A549 (cell line): ENCODE results near the gene MFAP4. TPM values are rescaled to one million over a fixed set of nuclear protein-coding genes. Genes with fewer than 3 reads are reported as not detected.

Source experiments
- ATAC-seq, 2 experiments: fragments of 200-7000 bp in 1 of 2; fragments of >200 bp in 1 of 2; cut with Nextera tagmentation in 1 of 2; cut with Tn5 transposase in 1 of 2; 3 replicates each; pipeline versions ENCODE4 v1.8.0 to v1.9.1; 2018 to 2020; ENCODE audit warnings: mild to moderate bottlenecking in 1 of 2, moderate library complexity in 1 of 2
- CTCF ChIA-PET: fragments of 300-600 bp; sonication (Branson Sonifier 250); formaldehyde crosslinking; extraction: SDS; loops from one replicate; lab custom pipeline; 2021; ENCODE audit warnings: antibody characterized with exemption, inconsistent platforms; lab: Yijun Ruan, JAX
- POLR2A ChIA-PET: fragments of 350-600 bp; formaldehyde crosslinking; extraction: SDS; loops from one replicate; lab custom pipeline; 2021; ENCODE audit warnings: antibody characterized with exemption, inconsistent platforms; lab: Yijun Ruan, JAX
- DNase-seq, 2 experiments: peaks; one replicate each; pipeline versions ENCODE4 v3.0.0 to v3.0.0-alpha.2; 2011 to 2016; ENCODE audit warnings: low read depth in 1 of 2, low spot score in 1 of 2
- FAIRE-seq: peaks from 2 replicates; lab custom pipeline; 2011; peaks lifted over from hg19 to GRCh38; lab: Jason Lieb, UNC
- H3K27ac ChIP-seq, 2 experiments: fragments of >200 bp; sonication (Bioruptor Twin); formaldehyde crosslinking; 3 replicates each; pipeline ENCODE4 v1.5.1; 2016 to 2017
- H3K4me1 ChIP-seq: fragments of >200 bp; sonication (Bioruptor Twin); formaldehyde crosslinking; 3 replicates; pipeline ENCODE4 v1.6.1; 2016
- H3K4me2 ChIP-seq: fragments of >200 bp; sonication (Bioruptor Twin); formaldehyde crosslinking; 3 replicates; pipeline ENCODE4 v1.6.1; 2016
- H3K4me3 ChIP-seq: fragments of >200 bp; sonication (Bioruptor Twin); formaldehyde crosslinking; 3 replicates; pipeline ENCODE4 v1.5.1; 2016
- H3K9me3 ChIP-seq: fragments of >200 bp; sonication (Bioruptor Twin); formaldehyde crosslinking; 3 replicates; pipeline ENCODE4 v1.6.1; 2016
- BHLHE40 ChIP-seq: IDR thresholded peaks from 2 replicates; pipeline ENCODE4 v1.6.1; 2012; ENCODE audit warnings: low read depth, low read length, inconsistent platforms
- CBX2 ChIP-seq: fragments of 200-600 bp; sonication (generic); IDR thresholded peaks from 2 replicates; pipeline ENCODE4 v1.6.1; 2016; ENCODE audit warnings: low read depth, mild to moderate bottlenecking, borderline replicate concordance
- CBX8 ChIP-seq: fragments of 200-600 bp; sonication (generic); IDR thresholded peaks from 2 replicates; pipeline ENCODE4 v1.6.1; 2016
- EHF ChIP-seq: fragments of 250-450 bp; sonication (Bioruptor Pico); IDR thresholded peaks from 2 replicates; pipeline ENCODE4 v1.5.0; 2020; ENCODE audit warnings: mild to moderate bottlenecking
- EHMT2 ChIP-seq: fragments of 200-600 bp; sonication (generic); IDR thresholded peaks from 2 replicates; pipeline ENCODE4 v1.6.1; 2016; ENCODE audit warnings: antibody characterized with exemption, low read depth, mild to moderate bottlenecking, moderate library complexity
- FOXS1 ChIP-seq: fragments of 250-450 bp; sonication (Bioruptor Pico); IDR thresholded peaks from 2 replicates; pipeline ENCODE4 v1.5.0; 2020; ENCODE audit warnings: mild to moderate bottlenecking, moderate library complexity
- HOXA7 ChIP-seq: fragments of 250-450 bp; sonication (Bioruptor Pico); IDR thresholded peaks from 2 replicates; pipeline ENCODE4 v1.5.0; 2020; ENCODE audit warnings: mild to moderate bottlenecking, moderate library complexity
- HOXB5 ChIP-seq: fragments of 250-450 bp; sonication (Bioruptor Pico); IDR thresholded peaks from 2 replicates; pipeline ENCODE4 v1.5.0; 2020; ENCODE audit warnings: mild to moderate bottlenecking, moderate library complexity
- JUNB ChIP-seq: fragments of >200 bp; sonication (Bioruptor Twin); formaldehyde crosslinking; IDR thresholded peaks from 2 replicates; pipeline ENCODE4 v1.6.1; 2016
- KDM1A ChIP-seq: fragments of 200-600 bp; sonication (generic); IDR thresholded peaks from 2 replicates; pipeline ENCODE4 v1.6.1; 2016; ENCODE audit warnings: low read depth, mild to moderate bottlenecking
- NFE2L2 ChIP-seq: fragments of 150-350 bp; conservative IDR thresholded peaks from 2 replicates; pipeline ENCODE4 v1.6.1; 2014; ENCODE audit warnings: low read length
- POLR2AphosphoS2 ChIP-seq: conservative IDR thresholded peaks from 2 replicates; pipeline ENCODE4 v1.6.1; 2012; ENCODE audit warnings: low read length, improper control_type of control experiment, inconsistent platforms
- RARB ChIP-seq: fragments of 250-450 bp; sonication (Bioruptor Pico); IDR thresholded peaks from 2 replicates; pipeline ENCODE4 v1.8.0; 2021; ENCODE audit warnings: mild to moderate bottlenecking, moderate library complexity
- RFX5 ChIP-seq: fragments of 450-650 bp; IDR thresholded peaks from 2 replicates; pipeline ENCODE4 v1.7.1; 2014; ENCODE audit warnings: antibody characterized with exemption, mild to moderate bottlenecking, moderate library complexity
- RNF2 ChIP-seq: fragments of 200-600 bp; sonication (generic); IDR thresholded peaks from 2 replicates; pipeline ENCODE4 v1.6.1; 2016; ENCODE audit warnings: low read depth, mild to moderate bottlenecking, antibody characterized with exemption, moderate library complexity, borderline replicate concordance
- TFCP2L1 ChIP-seq: fragments of 250-450 bp; sonication (Bioruptor Pico); IDR thresholded peaks from 2 replicates; pipeline ENCODE4 v1.5.0; 2021; ENCODE audit warnings: mild to moderate bottlenecking
- TP53 ChIP-seq: fragments of 250-450 bp; sonication (Bioruptor Pico); IDR thresholded peaks from 2 replicates; pipeline ENCODE4 v1.5.0; 2021; ENCODE audit warnings: mild to moderate bottlenecking, moderate library complexity
- ZC3H11A ChIP-seq: fragments of 450-650 bp; IDR thresholded peaks from 2 replicates; pipeline ENCODE4 v1.6.1; 2014; ENCODE audit warnings: antibody characterized with exemption, mild to moderate bottlenecking
- ZNF302 ChIP-seq: fragments of 250-450 bp; sonication (Bioruptor Pico); IDR thresholded peaks from 2 replicates; pipeline ENCODE4 v1.9.0; 2021; ENCODE audit warnings: inconsistent platforms, mild to moderate bottlenecking, moderate library complexity
- ZSCAN20 ChIP-seq: fragments of 250-450 bp; sonication (Bioruptor Pico); IDR thresholded peaks from 2 replicates; pipeline ENCODE4 v1.8.0; 2022; ENCODE audit warnings: mild to moderate bottlenecking, moderate library complexity
- WGBS: methylation state at CpG from one replicate; pipeline ENCODE4 v1.1.6; 2017; ENCODE audit errors: missing lambda C conversion rate; 5-methylcytosine and 5-hydroxymethylcytosine counted together
- polyA plus RNA-seq, 4 experiments: library from polyadenylated mRNA; depleted of rRNA in 3 of 4; stranded (reverse); fragments of >200 nt; fragmentation: RNase III in 1 of 4; extraction: RNeasy Plus Mini Kit Qiagen cat#74134 plus additional on column Dnase treatment in 1 of 4; gene quantifications; 2 replicates in 3 of 4; 3 replicates in 1 of 4; pipeline ENCODE4 v1.2.3, GENCODE V29; 2011 to 2017
- TF ChIP-seq, protein P1 (sequence below): IDR thresholded peaks from 2 replicates; pipeline ENCODE4 v1.6.1; 2012
- TF ChIP-seq, protein P2 (sequence below): fragments of >200 bp; sonication (Bioruptor Twin); formaldehyde crosslinking; IDR thresholded peaks from 2 replicates; pipeline ENCODE4 v1.6.1; 2016
- TF ChIP-seq, protein P3 (sequence below): fragments of 250-450 bp; sonication (Bioruptor Pico); IDR thresholded peaks from 2 replicates; pipeline ENCODE4 v1.5.0; 2020; ENCODE audit warnings: low read depth, mild to moderate bottlenecking, moderate library complexity

Gene MFAP4
- polyA plus RNA-seq, 2 of the 4 experiments (the other 2 are of a cell fraction), result 0.13 TPM; not detected in 1

- FAIRE-seq (no peak), DNase-seq (no peak), ATAC-seq (no peak)
- Histone ChIP-seq H3K27ac (peak overlapping the region in 1 of 2 experiments; percentile 52; a peak in 2 of 6 replicates), H3K9me3 (no peaks in the 10 kb centered on the region), H3K4me2 (no peak overlapping the region), H3K4me1 (peaks cover 37% of the 10 kb centered on the region), H3K4me3 (no peak overlapping the region)
- CTCF ChIA-PET, result interaction anchor here (0.7 to 2.3 kb wide), 3 partner anchors 13 to 98 kb away, joined by 3 to 17 read pairs (median 4); partner anchors contain the start of gene B9D1
- WGBS, result 94% methylated on average over 9 of the region's 9 CpGs
- POLR2A ChIA-PET, result no interaction called here
- TF ChIP-seq FOXS1 (CRISPR knock-in tag) (no peak), ZSCAN20 (CRISPR knock-in tag) (no peak), ZC3H11A (no peak), JUNB (no peak), RFX5 (no peak), NFE2L2 (no peak), EHF (CRISPR knock-in tag) (no peak), ZNF302 (CRISPR knock-in tag) (no peak), TFCP2L1 (CRISPR knock-in tag) (no peak), RNF2 (no peak), HOXB5 (no peak), CBX8 (no peak), TP53 (CRISPR knock-in tag) (no peak), EHMT2 (no peak)
- TF ChIP-seq, protein P1, sequence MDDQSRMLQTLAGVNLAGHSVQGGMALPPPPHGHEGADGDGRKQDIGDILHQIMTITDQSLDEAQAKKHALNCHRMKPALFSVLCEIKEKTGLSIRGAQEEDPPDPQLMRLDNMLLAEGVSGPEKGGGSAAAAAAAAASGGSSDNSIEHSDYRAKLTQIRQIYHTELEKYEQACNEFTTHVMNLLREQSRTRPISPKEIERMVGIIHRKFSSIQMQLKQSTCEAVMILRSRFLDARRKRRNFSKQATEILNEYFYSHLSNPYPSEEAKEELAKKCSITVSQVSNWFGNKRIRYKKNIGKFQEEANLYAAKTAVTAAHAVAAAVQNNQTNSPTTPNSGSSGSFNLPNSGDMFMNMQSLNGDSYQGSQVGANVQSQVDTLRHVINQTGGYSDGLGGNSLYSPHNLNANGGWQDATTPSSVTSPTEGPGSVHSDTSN, result no peak
Observed at GRCh38 chr17:19348806-19349205, 38.2 kb downstream of the MFAP4 start.

DNA sequence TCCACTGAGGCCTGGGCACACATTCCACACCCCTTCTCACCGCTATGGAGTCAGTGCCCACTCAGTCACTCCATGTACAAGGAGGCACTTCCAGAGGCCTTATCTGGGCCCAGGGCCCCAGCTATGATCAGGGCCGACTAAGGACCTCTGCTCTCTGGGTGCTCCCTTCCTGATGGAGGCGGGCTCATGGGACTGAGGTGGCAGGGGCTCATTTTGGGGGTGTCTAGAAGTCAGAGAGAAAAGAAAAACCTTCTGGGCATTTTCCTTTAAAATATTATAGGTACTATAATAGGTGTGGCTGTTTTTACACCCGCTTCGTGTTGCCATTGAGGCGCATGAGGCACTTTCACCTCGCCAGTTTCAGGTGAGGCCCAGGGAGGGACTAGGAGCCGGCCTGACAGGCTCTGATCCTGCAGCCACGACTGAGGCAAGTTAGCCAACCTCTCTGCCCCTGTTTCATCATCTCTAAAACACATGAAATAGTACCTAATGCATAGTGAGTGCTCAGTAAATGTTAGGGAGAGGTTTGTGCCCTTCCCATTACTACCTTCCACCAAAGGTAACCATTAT lies 38.8 kb downstream of the MFAP4 start:
- no peak overlapping the region for H3K4me3 ChIP-seq
- DNase-seq (no peak), FAIRE-seq (no peak)
- peak overlapping the region; percentile 64 for H3K4me2 ChIP-seq
- H3K27ac ChIP-seq, result peak overlapping the region; percentile 86 to 93
- peaks cover 35% of the 10 kb centered on the region for H3K4me1 ChIP-seq
- POLR2A ChIA-PET, result no interaction called here
- WGBS, result 91% methylated on average over 9 of the region's 9 CpGs
- TF ChIP-seq POLR2AphosphoS2 (no peak), ZSCAN20 (CRISPR knock-in tag) (no peak), BHLHE40 (no peak), CBX2 (no peak), EHMT2 (no peak), FOXS1 (CRISPR knock-in tag) (no peak), HOXB5 (no peak), KDM1A (no peak), JUNB (no peak), HOXA7 (CRISPR knock-in tag) (no peak), ZNF302 (CRISPR knock-in tag) (no peak), EHF (CRISPR knock-in tag) (no peak), RARB (CRISPR knock-in tag) (no peak)
- TF ChIP-seq, protein P2, sequence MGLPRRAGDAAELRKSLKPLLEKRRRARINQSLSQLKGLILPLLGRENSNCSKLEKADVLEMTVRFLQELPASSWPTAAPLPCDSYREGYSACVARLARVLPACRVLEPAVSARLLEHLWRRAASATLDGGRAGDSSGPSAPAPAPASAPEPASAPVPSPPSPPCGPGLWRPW, result no peak
- TF ChIP-seq, protein P3, sequence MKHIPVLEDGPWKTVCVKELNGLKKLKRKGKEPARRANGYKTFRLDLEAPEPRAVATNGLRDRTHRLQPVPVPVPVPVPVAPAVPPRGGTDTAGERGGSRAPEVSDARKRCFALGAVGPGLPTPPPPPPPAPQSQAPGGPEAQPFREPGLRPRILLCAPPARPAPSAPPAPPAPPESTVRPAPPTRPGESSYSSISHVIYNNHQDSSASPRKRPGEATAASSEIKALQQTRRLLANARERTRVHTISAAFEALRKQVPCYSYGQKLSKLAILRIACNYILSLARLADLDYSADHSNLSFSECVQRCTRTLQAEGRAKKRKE (CRISPR knock-in tag), result no peak
- TF ChIP-seq, all 56 proteins: peak for 0
- ATAC-seq, result no peak
- CTCF ChIA-PET, result interaction anchor here (1.2 to 2.4 kb wide), 4 partner anchors 10 to 15 kb away, joined by 3 to 19 read pairs (median 12); partner anchors contain the start of gene B9D1
- no peaks in the 10 kb centered on the region for H3K9me3 ChIP-seq
